Measurements from ENCODE around the gene NAGPA.

The NAGPA gene

DNA sequence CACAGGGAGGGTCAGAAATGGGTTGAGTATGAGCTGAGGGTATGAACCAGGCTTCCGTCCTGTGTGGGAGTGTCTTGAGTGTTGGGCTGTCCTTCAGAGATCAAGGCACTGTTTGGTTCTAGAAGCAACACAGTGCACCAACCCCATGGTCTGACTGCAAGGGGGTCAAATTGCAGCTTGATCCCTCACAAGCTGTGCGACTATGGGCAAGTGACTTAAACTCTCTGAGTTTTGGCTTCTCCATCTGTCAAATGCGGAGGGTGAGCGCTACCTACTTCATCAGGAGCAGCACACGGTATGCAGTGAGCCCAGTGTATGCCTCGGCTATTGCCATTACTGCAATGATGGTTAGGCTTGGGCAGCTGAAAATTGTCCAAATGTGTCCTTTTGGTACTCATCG lies 54.6 kb downstream of the NAGPA start:
- TF ChIP-seq, protein P1, sequence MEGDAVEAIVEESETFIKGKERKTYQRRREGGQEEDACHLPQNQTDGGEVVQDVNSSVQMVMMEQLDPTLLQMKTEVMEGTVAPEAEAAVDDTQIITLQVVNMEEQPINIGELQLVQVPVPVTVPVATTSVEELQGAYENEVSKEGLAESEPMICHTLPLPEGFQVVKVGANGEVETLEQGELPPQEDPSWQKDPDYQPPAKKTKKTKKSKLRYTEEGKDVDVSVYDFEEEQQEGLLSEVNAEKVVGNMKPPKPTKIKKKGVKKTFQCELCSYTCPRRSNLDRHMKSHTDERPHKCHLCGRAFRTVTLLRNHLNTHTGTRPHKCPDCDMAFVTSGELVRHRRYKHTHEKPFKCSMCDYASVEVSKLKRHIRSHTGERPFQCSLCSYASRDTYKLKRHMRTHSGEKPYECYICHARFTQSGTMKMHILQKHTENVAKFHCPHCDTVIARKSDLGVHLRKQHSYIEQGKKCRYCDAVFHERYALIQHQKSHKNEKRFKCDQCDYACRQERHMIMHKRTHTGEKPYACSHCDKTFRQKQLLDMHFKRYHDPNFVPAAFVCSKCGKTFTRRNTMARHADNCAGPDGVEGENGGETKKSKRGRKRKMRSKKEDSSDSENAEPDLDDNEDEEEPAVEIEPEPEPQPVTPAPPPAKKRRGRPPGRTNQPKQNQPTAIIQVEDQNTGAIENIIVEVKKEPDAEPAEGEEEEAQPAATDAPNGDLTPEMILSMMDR (IDR thresholded peaks at IDR 0.05; ENCODE audit: control insufficient read depth, extremely low read depth, insufficient read depth) = no peak
- H3K4me3 ChIP-seq (ENCODE audit: low read depth, low read length) = no peak overlapping the region
- no peak for DNase-seq (ENCODE audit: low read depth)

DNA sequence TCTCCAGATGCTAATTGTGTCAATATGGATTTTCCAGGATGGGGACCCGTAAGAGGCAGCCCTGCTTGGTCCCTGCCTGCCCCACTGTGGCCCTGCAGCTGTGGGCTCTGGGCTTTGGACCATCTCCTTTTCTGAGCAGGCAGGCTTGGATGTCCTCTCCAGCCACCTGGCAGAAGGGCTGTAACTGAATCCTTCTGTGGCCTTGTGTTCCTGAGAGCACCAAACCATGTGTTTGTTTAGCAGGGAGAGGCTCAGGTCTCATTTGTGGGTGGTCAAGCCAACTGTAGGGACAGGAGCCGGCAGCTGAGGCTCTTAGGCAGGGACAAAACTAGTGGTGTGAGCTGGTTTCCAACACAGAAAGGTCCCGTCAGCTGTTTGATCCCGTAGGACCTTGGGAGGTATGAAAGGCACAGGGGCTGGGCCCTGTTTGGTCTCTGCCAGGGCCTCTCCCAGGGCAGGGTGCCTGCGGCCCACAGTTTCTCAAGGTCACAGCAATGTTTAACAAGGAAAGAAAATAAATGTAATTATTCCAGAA lies 57.1 kb downstream of the NAGPA start:
- no peak for DNase-seq (ENCODE audit: low read depth)
- no peak overlapping the region for H3K4me3 ChIP-seq (ENCODE audit: low read depth, low read length)
- TF ChIP-seq, protein P1 (IDR thresholded peaks at IDR 0.05; ENCODE audit: control insufficient read depth, extremely low read depth, insufficient read depth) = no peak

DNA sequence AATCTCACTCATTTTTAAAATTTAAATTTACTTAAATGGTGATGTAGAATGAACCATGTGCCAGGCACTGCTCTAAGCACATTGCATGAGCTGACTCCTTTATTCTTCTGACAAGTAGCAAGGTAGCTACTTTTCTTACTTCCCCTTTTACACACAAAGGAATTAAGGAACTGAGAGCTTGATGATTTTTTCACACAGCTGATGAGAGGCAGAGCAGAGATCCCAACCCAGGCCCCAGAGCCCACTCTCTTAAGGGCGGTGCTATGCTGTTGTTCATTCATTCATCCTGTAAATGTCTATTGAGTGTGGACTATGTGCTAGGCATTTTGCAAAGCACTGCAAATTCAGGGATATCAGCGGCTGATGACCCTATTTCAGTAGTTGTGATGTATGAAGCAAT lies 57.7 kb downstream of the NAGPA start:
- no peak overlapping the region for H3K4me3 ChIP-seq (ENCODE audit: low read depth, low read length)
- TF ChIP-seq, protein P1 (IDR thresholded peaks at IDR 0.05; ENCODE audit: control insufficient read depth, extremely low read depth, insufficient read depth) = no peak
- DNase-seq (ENCODE audit: low read depth) = no peak

Data from LNCaP clone FGC (cell line).